HepG2 (cell line): ENCODE data around the gene KIF25. TPM values are rescaled to one million over a fixed set of nuclear protein-coding genes. Genes with fewer than 3 reads are reported as not detected.

ENCODE experiments used
- ATAC-seq: fragments of 200-7000 bp; cut with Tn5 transposase; 3 replicates; pipeline ENCODE4 v1.9.1; 2020; ENCODE audit warnings: mild to moderate bottlenecking, moderate library complexity
- BruUV-seq: library from RNA; stranded (reverse); fragments of 400-500 nt; replicated peaks from 2 replicates; lab custom pipeline; 2021; lab: Mats Ljungman, UMichigan
- CTCF ChIA-PET: fragments of 300-600 bp; formaldehyde crosslinking; extraction: SDS; loops from one replicate; lab custom pipeline; 2021; ENCODE audit warnings: low total read pairs, inconsistent platforms, low intra/inter-chr PET ratio; lab: Yijun Ruan, JAX
- POLR2A ChIA-PET: fragments of 350-600 bp; sonication (Branson Sonifier 250); formaldehyde crosslinking; loops from one replicate; lab custom pipeline; 2020; ENCODE audit warnings: antibody characterized with exemption, inconsistent platforms; lab: Yijun Ruan, JAX
- DNase-seq: peaks from one replicate; pipeline ENCODE4 v3.0.0-alpha.2; 2015; ENCODE audit warnings: low spot score
- FAIRE-seq: peaks from 3 replicates; lab custom pipeline; 2011; peaks lifted over from hg19 to GRCh38; lab: Jason Lieb, UNC
- H2AFZ ChIP-seq: one replicate; pipeline ENCODE4 v1.6.1; 2011; ENCODE audit warnings: low read length, inconsistent platforms
- H3K27ac ChIP-seq: fragments of 300-600 bp; 3 replicates; pipeline ENCODE4 v1.8.0; 2011; ENCODE audit warnings: mixed run types, mild to moderate bottlenecking, mixed read lengths, low read length, inconsistent platforms; ENCODE audit not compliant: insufficient read depth; ENCODE audit errors: extremely low read length
- H3K27me3 ChIP-seq, 2 experiments: fragments of 200-600 bp in 1 of 2; 2 replicates in 1 of 2; 3 replicates in 1 of 2; pipeline versions ENCODE4 v1.6.0 to v1.8.0; 2011; ENCODE audit warnings: low read length in 2 of 2, mild to moderate bottlenecking in 2 of 2, moderate library complexity in 2 of 2, inconsistent platforms in 1 of 2; ENCODE audit not compliant: insufficient read depth in 2 of 2, control insufficient read depth in 1 of 2
- H3K36me3 ChIP-seq, 2 experiments: fragments of 200-600 bp in 1 of 2; replicated peaks in 1 of 2; 2 replicates in 1 of 2; 3 replicates in 1 of 2; pipeline versions ENCODE4 v1.5.1 to v1.8.0; 2011; ENCODE audit warnings: low read length in 2 of 2, inconsistent platforms in 1 of 2; ENCODE audit not compliant: insufficient read depth in 2 of 2, control insufficient read depth in 1 of 2
- H3K4me1 ChIP-seq: 2 replicates; pipeline ENCODE4 v1.5.1; 2012; ENCODE audit warnings: low read length, inconsistent platforms; ENCODE audit not compliant: insufficient read depth
- H3K4me2 ChIP-seq: 2 replicates; pipeline ENCODE4 v1.6.0; 2011; ENCODE audit warnings: low read depth, low read length, inconsistent platforms
- H3K4me3 ChIP-seq, 3 experiments: fragments of 200-600 bp in 1 of 3; sonication (generic), shearing (Covaris generic) in 1 of 3; replicated peaks in 1 of 3; 2 replicates each; pipeline ENCODE4 v1.5.1; 2011 to 2016; ENCODE audit warnings: low read length in 3 of 3, inconsistent platforms in 2 of 3, low read depth in 2 of 3, mild to moderate bottlenecking in 2 of 3, control low read depth in 1 of 3, mixed read lengths in 1 of 3; ENCODE audit not compliant: insufficient read depth in 1 of 3
- H3K79me2 ChIP-seq: one replicate; pipeline ENCODE4 v1.6.1; 2011; ENCODE audit warnings: low read length, inconsistent platforms; ENCODE audit not compliant: insufficient read depth
- H3K9ac ChIP-seq: 2 replicates; pipeline ENCODE4 v1.6.0; 2011; ENCODE audit warnings: mild to moderate bottlenecking, low read depth, low read length, inconsistent platforms; ENCODE audit not compliant: insufficient read depth
- H3K9me3 ChIP-seq: 2 replicates; pipeline ENCODE4 v1.5.1; 2012; ENCODE audit warnings: mild to moderate bottlenecking, low read length
- H4K20me1 ChIP-seq: 2 replicates; pipeline ENCODE4 v1.6.0; 2011; ENCODE audit warnings: inconsistent platforms, mild to moderate bottlenecking, low read length, moderate library complexity; ENCODE audit not compliant: insufficient read depth
- FOXK1 ChIP-seq: sonication (generic); formaldehyde crosslinking; IDR thresholded peaks from 2 replicates; pipeline ENCODE4 v1.4.0; 2020; ENCODE audit warnings: low read depth, missing genetic modification reagents, borderline replicate concordance
- IKZF4 ChIP-seq: sonication (generic); formaldehyde crosslinking; IDR thresholded peaks from 2 replicates; pipeline ENCODE4 v1.5.1; 2020; ENCODE audit warnings: borderline replicate concordance, mild to moderate bottlenecking, low read depth, missing genetic modification reagents; ENCODE audit errors: not compliant biosample characterization
- MAZ ChIP-seq, 2 experiments: sonication (generic) in 1 of 2; formaldehyde crosslinking in 1 of 2; IDR thresholded peaks; 2 replicates each; pipeline versions ENCODE4 v1.5.0 to v1.6.1; 2012 to 2020; ENCODE audit warnings: low read depth in 2 of 2, mild to moderate bottlenecking in 2 of 2, borderline replicate concordance in 1 of 2, improper control_type of control experiment in 1 of 2, low read length in 1 of 2, missing genetic modification reagents in 1 of 2, moderate library complexity in 1 of 2
- MTA3 ChIP-seq: sonication (generic); formaldehyde crosslinking; IDR thresholded peaks from 2 replicates; pipeline ENCODE4 v1.4.0; 2020; ENCODE audit warnings: missing genetic modification reagents
- PAX8 ChIP-seq: sonication (generic); formaldehyde crosslinking; IDR thresholded peaks from 2 replicates; pipeline ENCODE4 v1.8.0; 2022; ENCODE audit warnings: mild to moderate bottlenecking, missing genetic modification reagents, borderline replicate concordance
- ZNF550 ChIP-seq: sonication (generic); formaldehyde crosslinking; IDR thresholded peaks from 2 replicates; pipeline ENCODE4 v1.4.0; 2020; ENCODE audit warnings: mild to moderate bottlenecking, missing genetic modification reagents, borderline replicate concordance
- ZSCAN29 ChIP-seq: sonication (generic); formaldehyde crosslinking; conservative IDR thresholded peaks from 2 replicates; pipeline ENCODE4 v1.4.0; 2020; ENCODE audit warnings: mild to moderate bottlenecking, missing genetic modification reagents
- ZSCAN31 ChIP-seq: sonication (generic); formaldehyde crosslinking; IDR thresholded peaks from 2 replicates; pipeline ENCODE4 v1.5.0; 2020; ENCODE audit warnings: low read depth, mild to moderate bottlenecking, missing genetic modification reagents
- WGBS: methylation state at CpG from one replicate; pipeline ENCODE4 v1.1.6; 2017; ENCODE audit warnings: low lambda C conversion rate; 5-methylcytosine and 5-hydroxymethylcytosine counted together
- in situ Hi-C: cut with HindIII; loops from 2 replicates; pipeline ENCODE4 v1.10.0; 2017; ENCODE audit warnings: low pct_unique_long_range_greater_than_20kb; ENCODE audit not compliant: extremely low pct_ligation_motif_present
- intact Hi-C: fragments of 100-400 bp; cut with micrococcal nuclease; formaldehyde crosslinking; loops from one replicate; pipeline ENCODE4 v1.10.0; 2022; ENCODE audit not compliant: unreplicated experiment
- polyA plus RNA-seq, 8 experiments: library from polyadenylated mRNA; depleted of rRNA in 3 of 8; stranded (reverse) in 7 of 8; unstranded in 1 of 8; fragments of >200 nt; fragmentation: Illumina TruSeq in 4 of 8; extraction: Trizol in 4 of 8; gene quantifications; 2 replicates each; pipeline versions ENCODE4 v1.2.1 to v1.2.3, GENCODE V29; 2011 to 2016; ENCODE audit warnings: low read depth in 4 of 8, missing spikeins in 1 of 8, mixed read lengths in 1 of 8; ENCODE audit not compliant: insufficient read depth in 1 of 8
- total RNA-seq, 5 experiments: library from RNA; depleted of rRNA; stranded (reverse); fragments of >200 nt; fragmentation: Illumina TruSeq; extraction: Trizol; gene quantifications; 2 replicates each; pipeline ENCODE4 v1.2.3, GENCODE V29; 2016; ENCODE audit warnings: low read depth in 1 of 5
- TF ChIP-seq, protein P1 (sequence below): sonication (generic); formaldehyde crosslinking; IDR thresholded peaks from 2 replicates; pipeline ENCODE4 v1.8.1; 2022; ENCODE audit warnings: mild to moderate bottlenecking, missing genetic modification reagents
- TF ChIP-seq, protein P2 (sequence below): sonication (generic); formaldehyde crosslinking; IDR thresholded peaks from 2 replicates; pipeline ENCODE4 v1.5.0; 2020; ENCODE audit warnings: missing genetic modification reagents
- TF ChIP-seq, protein P3 (sequence below): sonication (generic); formaldehyde crosslinking; IDR thresholded peaks from 2 replicates; pipeline ENCODE4 v1.8.0; 2022; ENCODE audit warnings: mild to moderate bottlenecking, missing genetic modification reagents, moderate library complexity

Gene KIF25
- total and polyA plus RNA-seq, 2 of the 13 experiments (the other 11 are each of a cell fraction or from before 2014, with no cell fraction given), result not detected

DNA sequence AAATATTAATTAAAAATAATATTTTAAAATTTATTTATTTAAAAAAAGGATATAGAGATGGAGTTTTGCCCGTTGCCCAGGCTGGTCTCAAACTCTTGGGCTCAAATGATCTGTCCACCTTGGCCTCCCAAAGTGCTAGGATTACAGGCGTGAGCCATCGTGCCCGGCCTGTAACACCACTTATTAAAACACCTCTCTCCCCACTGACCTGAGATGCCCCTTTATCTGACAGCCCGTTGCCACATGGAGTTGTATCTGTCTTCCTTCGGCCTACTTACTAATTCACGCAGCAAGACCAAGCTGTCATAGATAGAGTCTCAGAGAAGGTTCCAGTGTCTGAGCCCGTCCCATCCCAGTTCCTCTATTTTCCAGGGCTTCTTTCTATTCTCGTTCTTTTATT is 30.7 kb downstream of the KIF25 start:
- in situ Hi-C loops, result no loop called here
- FAIRE-seq, result no peak
- Histone ChIP-seq H3K27ac (no peak overlapping the region), H3K4me3 (no peak overlapping the region), H3K36me3 (no peaks in the 10 kb centered on the region), H3K79me2 (no peaks in the 10 kb centered on the region), H3K9ac (no peak overlapping the region), H3K27me3 (peaks cover 0 to 19% of the 10 kb centered on the region in 2 experiments; a peak in 3 of 5 replicates), H4K20me1 (no peaks in the 10 kb centered on the region), H3K9me3 (no peaks in the 10 kb centered on the region), H3K4me2 (no peak overlapping the region), H3K4me1 (peaks cover 21% of the 10 kb centered on the region), H2AFZ (no peak overlapping the region)
- WGBS, result 58% methylated on average over 9 of the region's 9 CpGs
- DNase-seq, result no peak
- intact Hi-C loops, result no loop called here
- ChIA-PET POLR2A (no interaction called here), CTCF (no interaction called here)
- TF ChIP-seq, protein P1, sequence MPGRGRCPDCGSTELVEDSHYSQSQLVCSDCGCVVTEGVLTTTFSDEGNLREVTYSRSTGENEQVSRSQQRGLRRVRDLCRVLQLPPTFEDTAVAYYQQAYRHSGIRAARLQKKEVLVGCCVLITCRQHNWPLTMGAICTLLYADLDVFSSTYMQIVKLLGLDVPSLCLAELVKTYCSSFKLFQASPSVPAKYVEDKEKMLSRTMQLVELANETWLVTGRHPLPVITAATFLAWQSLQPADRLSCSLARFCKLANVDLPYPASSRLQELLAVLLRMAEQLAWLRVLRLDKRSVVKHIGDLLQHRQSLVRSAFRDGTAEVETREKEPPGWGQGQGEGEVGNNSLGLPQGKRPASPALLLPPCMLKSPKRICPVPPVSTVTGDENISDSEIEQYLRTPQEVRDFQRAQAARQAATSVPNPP (CRISPR knock-in tag), result no peak
- TF ChIP-seq, protein P2, sequence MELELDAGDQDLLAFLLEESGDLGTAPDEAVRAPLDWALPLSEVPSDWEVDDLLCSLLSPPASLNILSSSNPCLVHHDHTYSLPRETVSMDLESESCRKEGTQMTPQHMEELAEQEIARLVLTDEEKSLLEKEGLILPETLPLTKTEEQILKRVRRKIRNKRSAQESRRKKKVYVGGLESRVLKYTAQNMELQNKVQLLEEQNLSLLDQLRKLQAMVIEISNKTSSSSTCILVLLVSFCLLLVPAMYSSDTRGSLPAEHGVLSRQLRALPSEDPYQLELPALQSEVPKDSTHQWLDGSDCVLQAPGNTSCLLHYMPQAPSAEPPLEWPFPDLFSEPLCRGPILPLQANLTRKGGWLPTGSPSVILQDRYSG (CRISPR knock-in tag), result no peak
- TF ChIP-seq, protein P3, sequence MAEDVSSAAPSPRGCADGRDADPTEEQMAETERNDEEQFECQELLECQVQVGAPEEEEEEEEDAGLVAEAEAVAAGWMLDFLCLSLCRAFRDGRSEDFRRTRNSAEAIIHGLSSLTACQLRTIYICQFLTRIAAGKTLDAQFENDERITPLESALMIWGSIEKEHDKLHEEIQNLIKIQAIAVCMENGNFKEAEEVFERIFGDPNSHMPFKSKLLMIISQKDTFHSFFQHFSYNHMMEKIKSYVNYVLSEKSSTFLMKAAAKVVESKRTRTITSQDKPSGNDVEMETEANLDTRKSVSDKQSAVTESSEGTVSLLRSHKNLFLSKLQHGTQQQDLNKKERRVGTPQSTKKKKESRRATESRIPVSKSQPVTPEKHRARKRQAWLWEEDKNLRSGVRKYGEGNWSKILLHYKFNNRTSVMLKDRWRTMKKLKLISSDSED (CRISPR knock-in tag), result no peak
- TF ChIP-seq ZSCAN29 (CRISPR knock-in tag) (no peak), ZNF550 (no peak), ZSCAN31 (CRISPR knock-in tag) (no peak), IKZF4 (CRISPR knock-in tag) (no peak), MAZ (IDR thresholded peaks at IDR 0.05; ENCODE audit: borderline replicate concordance, low read depth, low read length) (no peak), MAZ (CRISPR knock-in tag; IDR thresholded peaks at IDR 0.05; ENCODE audit: low read depth) (no peak), MTA3 (CRISPR knock-in tag) (no peak), FOXK1 (CRISPR knock-in tag) (no peak), PAX8 (CRISPR knock-in tag) (no peak)
- no TSS peak for BruUV-seq
- ATAC-seq, result no peak
